AG04450 (cell line): ENCODE data around the gene FDPS. TPM values are rescaled to one million over a fixed set of nuclear protein-coding genes. Genes with fewer than 3 reads are reported as not detected.

Source experiments
- CTCF ChIA-PET: fragments of 300-600, 350-600 bp; formaldehyde crosslinking; extraction: SDS; loops from one replicate; lab custom pipeline; 2022; ENCODE audit warnings: antibody characterized with exemption, inconsistent platforms; lab: Charles Lee
- POLR2A ChIA-PET: fragments of 350-600 bp; formaldehyde crosslinking; extraction: SDS; loops from one replicate; lab custom pipeline; 2021; ENCODE audit warnings: antibody characterized with exemption, inconsistent platforms; lab: Yijun Ruan, JAX
- DNase-seq: peaks from one replicate; pipeline ENCODE4 v3.0.0-alpha.2; 2011; ENCODE audit warnings: low read depth, low spot score
- H3K27ac ChIP-seq: one replicate; pipeline ENCODE4 v1.5.1; 2012; ENCODE audit warnings: low read depth, low read length, control low read depth
- H3K27me3 ChIP-seq: one replicate; pipeline ENCODE4 v1.6.0; 2012; ENCODE audit warnings: low read length; ENCODE audit not compliant: control insufficient read depth, insufficient read depth
- H3K4me3 ChIP-seq: 2 replicates; pipeline ENCODE4 v1.5.1; 2011; ENCODE audit warnings: mild to moderate bottlenecking, low read depth, low read length, control low read depth
- H3K9me3 ChIP-seq: 2 replicates; pipeline ENCODE4 v1.5.1; 2012; ENCODE audit warnings: low read length; ENCODE audit not compliant: control insufficient read depth, insufficient read depth
- CTCF ChIP-seq: IDR thresholded peaks from 2 replicates; pipeline ENCODE4 v1.5.1; 2011; ENCODE audit warnings: low read depth, low read length, control low read depth, inconsistent platforms
- polyA plus RNA-seq: library from polyadenylated mRNA; depleted of rRNA; stranded (reverse); fragments of >200 nt; gene quantifications from 2 replicates; pipeline ENCODE4 v1.2.3, GENCODE V29; 2011

The FDPS gene
- polyA plus RNA-seq, 1 experiment = 140 TPM

- Histone ChIP-seq H3K27me3 (peaks cover 56% of the 10 kb centered on the region), H3K27ac (no peak overlapping the region), H3K4me3 (no peak overlapping the region), H3K9me3 (no peaks in the 10 kb centered on the region; the same call in 1 of the 2 replicates)
- TF ChIP-seq CTCF = no peak
- CTCF ChIA-PET = interaction anchor here (0.8 kb wide), 1 partner anchor 101 kb away, joined by 3 read pairs; no protein-coding TSS in a partner anchor
- POLR2A ChIA-PET = no interaction called here
- no peak for DNase-seq
These were observed 14.0 kb upstream of the FDPS start for GRCh38 chr1:155294520-155295182.

- ChIA-PET POLR2A (interaction anchor here (0.6 kb wide), 1 partner anchor 22 kb away, joined by 7 read pairs; the partner anchor contains the start of gene CLK2), CTCF (interaction anchor here (0.8 kb wide), 1 partner anchor 101 kb away, joined by 3 read pairs; no protein-coding TSS in a partner anchor)
- TF ChIP-seq CTCF = no peak
- no peaks in the 10 kb centered on the region; the same call in 1 of the 2 replicates for H3K9me3 ChIP-seq
- no peak for DNase-seq
- peaks cover 56% of the 10 kb centered on the region for H3K27me3 ChIP-seq
- no peak overlapping the region for H3K4me3 ChIP-seq
- no peak overlapping the region for H3K27ac ChIP-seq
These were observed 13.3 kb upstream of the FDPS start for GRCh38 chr1:155295183-155295941.

- DNase-seq = no peak
- H3K9me3 ChIP-seq = no peaks in the 10 kb centered on the region; the same call in 1 of the 2 replicates
- CTCF ChIA-PET = no interaction called here
- POLR2A ChIA-PET = no interaction called here
- no peak overlapping the region for H3K27ac ChIP-seq
- TF ChIP-seq CTCF = no peak
- no peak overlapping the region for H3K4me3 ChIP-seq
- peaks cover 57% of the 10 kb centered on the region for H3K27me3 ChIP-seq
These were observed 12.8 kb upstream of the FDPS start for GRCh38 chr1:155295942-155296267.

- DNase-seq = no peak
- H3K4me3 ChIP-seq = no peak overlapping the region
- CTCF ChIA-PET = no interaction called here
- TF ChIP-seq CTCF = no peak
- POLR2A ChIA-PET = no interaction called here
- H3K9me3 ChIP-seq = no peaks in the 10 kb centered on the region; the same call in 1 of the 2 replicates
- peaks cover 55% of the 10 kb centered on the region for H3K27me3 ChIP-seq
- H3K27ac ChIP-seq = no peak overlapping the region
These were observed 12.0 kb upstream of the FDPS start for GRCh38 chr1:155296661-155297060.

- POLR2A ChIA-PET = interaction anchor here (0.7 kb wide), 1 partner anchor 24 kb away, joined by 6 read pairs; the partner anchor contains the start of gene CLK2
- Histone ChIP-seq H3K27ac (no peak overlapping the region), H3K9me3 (no peaks in the 10 kb centered on the region; the same call in 1 of the 2 replicates), H3K4me3 (no peak overlapping the region), H3K27me3 (peaks cover 54% of the 10 kb centered on the region)
- DNase-seq = no peak
- no peak for TF ChIP-seq CTCF
- CTCF ChIA-PET = interaction anchor here (0.7 to 1.4 kb wide), 3 partner anchors 26 to 104 kb away, joined by 3 to 4 read pairs (median 3); no protein-coding TSS in a partner anchor
These were observed 11.3 kb upstream of the FDPS start for GRCh38 chr1:155297384-155297783.
